Measurements from ENCODE around the gene PCDH12.
A peak's percentile ranks its signal among the peaks of the same experiment; 100 is the strongest.

Gene PCDH12
- total RNA-seq, result 0 to 0.36 (median 0.09) reads per million in 4 experiments

DNA sequence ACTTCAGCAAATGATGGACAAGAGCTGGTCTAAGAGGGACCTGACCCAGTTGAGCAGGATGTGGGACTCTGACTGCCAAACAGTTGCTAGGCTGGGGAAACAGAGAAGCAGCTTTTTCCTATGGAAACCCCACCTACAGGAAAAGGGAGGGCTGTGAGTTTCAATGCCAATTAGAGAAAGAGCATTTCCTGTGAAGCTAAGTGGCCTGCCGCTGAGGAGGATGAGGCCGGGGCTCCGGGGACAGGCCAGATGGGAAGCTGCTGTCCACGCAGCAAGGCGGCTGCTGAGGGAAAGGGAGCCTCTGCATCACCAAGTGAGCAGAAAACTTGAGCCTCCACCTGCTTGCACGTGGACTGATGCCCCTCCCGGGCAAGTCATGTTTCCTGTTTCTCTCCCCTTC is at the start of gene PCDH12:
TSS of gene PCDH12 (minus strand) at position 90 of the 400 bp plus-strand sequence. CDS start 351 bp downstream, outside the sequence.
- no peak for DNase-seq

DNA sequence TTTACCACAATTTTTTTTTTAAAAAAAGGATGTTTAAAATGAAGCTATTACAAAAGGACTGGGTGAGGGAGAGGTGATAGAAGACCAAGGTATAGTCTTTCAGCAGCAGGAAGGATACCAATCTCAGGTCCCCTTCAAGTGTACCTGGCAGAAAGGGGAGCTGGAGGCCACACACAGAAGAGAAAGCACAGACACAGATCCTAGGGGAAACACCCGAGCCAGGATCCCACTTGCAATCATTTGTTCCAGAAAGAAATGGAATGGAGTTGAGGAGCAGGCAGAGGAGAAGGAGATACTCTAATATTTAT is 49.2 kb upstream of the PCDH12 start:
- DNase-seq, result no peak

DNA sequence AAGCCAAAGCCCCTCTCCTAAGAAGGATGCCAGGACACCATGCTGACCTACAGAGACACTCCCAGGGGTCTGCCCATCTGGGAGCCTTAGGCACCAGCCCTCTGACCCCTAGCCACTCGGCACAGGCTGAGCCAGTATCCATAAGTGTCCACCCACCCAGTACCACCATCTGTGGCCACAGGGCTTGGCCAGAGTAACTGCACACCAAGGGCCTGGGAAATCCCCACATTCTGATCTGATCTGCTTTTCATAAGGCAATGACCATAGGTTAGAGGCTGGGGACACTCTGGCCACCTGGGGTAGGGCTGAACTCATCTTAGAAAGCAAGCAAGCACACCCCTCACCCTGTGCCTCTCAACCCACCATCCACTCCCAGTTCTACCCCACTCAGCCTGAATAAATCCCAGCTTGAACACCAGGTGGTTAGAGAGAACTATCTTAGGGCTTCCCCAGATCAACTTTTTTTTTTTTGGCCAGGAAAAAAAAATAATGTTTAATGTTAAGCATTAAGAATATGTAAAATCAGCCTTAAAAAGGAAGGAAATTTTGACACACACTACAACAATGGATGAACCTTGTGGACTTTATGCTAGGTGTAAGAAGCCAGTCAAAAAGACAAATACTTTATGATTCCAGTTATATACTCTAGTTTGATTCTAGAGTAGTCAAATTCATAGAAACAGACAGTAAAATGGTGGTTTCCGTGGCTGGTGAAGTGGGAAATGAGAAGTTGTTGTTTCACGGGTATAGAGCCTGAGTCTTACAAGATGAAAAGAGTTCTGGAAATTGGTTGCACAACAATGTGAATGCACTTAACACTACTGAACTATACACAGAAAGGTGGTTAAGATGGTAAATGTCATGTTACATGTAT is 48.6 kb upstream of the PCDH12 start:
- no peak for DNase-seq

DNA sequence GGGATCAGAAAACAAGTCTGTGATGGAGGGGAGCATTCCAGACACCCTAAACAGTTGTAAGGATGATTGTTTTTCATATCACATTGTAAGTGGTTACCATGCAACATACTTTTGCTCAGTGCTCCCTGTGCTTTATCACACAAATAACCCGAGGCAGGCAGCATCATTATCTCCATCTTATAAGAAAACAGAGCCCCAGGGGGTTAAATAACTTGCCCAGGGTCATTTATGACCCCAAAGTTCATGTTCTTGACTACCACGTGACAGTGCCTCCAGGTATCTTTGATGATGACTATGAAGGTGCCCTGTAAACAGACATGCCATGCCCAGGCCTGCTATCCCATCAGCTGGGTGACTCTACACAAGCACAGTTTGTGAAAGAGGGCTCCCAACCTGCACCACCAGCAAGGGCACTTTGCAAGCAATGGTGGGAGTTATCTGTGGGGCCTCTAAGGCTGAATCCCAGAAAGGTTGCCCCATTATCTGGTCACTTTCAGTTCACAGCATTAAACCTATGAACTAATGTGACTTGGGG is 45.3 kb upstream of the PCDH12 start:
- no peak for DNase-seq

DNA sequence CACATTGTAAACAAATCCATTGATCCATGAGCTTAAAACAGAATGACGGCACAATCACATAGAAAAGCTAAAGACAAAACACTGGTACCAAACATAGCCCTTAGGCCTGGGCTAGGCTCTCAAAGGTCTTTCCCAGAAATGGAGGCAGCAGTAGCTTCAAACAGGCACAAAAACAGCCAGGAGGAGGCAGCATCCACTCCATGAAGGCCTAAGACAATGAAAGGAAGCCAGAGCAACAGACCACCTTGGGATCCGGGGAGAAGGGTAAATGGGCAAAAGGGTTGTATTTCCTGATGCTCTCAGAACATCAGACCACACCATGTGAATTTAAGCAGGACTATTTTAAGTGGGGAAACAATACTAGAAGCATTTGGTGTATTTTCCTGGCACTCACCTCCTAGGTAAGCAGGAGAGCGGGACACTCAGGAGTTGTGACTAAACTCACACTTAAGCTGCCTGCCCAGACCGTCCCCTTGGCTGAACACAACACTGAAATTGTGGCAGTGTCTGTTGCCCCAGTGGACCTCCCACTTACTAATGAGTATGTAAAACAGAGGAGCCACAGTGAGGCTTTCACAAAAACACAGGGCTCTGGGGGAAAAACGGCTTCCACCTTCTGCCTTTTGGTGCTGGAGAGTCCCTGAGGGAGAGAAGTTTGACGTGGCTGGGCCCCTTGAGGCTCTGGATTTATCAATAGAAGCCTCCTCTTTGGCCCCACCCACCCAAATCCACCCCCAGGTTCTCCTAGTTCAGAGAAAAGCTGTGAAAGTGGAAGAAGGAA is 42.9 kb upstream of the PCDH12 start:
- DNase-seq, result no peak

DNA sequence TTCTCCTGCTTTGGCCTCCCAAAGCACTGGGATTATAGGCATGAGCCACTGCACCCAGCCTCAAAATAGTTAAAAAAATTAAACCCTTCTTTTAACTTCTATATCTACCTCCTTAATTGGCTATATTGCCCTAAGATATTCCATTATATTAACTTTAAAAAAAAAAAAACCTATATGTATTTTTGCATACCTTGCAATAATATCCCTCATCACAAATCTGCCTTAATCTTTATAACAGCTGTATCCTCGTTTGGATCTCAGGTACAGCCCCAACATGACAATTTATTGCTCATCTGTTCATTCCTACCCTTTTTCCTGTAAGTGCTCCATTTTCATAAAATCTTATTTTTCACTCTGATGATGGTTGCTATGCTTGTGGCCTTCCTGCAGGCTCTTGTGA is 42.2 kb upstream of the PCDH12 start:
- no peak for DNase-seq

DNA sequence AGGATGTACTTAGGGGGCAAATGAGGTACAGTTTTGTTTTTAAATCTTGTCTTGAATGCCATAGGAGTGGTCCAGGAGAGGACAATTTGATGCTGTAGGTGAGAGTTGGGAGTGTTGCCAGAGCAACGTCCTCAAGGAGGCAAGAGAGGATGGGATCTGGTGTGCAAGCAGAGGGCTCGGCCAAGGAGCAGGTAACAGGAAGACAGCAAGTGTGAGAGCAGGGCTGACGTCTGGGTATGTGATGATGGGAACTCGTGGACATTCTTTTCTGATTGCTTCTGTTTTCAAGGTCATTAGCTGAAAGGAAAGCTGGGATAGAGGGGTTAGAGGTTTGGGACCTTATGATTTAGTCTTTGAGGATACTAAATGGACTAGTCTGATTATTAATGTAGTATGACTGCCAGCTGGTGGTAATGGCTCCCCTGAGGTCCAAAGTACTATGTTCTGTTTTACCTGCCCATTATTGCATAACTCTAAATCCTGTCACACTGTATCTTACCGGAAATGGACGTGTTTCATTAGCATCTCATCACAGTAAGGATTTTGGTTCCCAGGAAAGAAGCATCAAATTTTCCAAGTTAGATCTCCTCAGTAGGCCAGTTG is 39.5 kb upstream of the PCDH12 start:
- DNase-seq, result no peak

DNA sequence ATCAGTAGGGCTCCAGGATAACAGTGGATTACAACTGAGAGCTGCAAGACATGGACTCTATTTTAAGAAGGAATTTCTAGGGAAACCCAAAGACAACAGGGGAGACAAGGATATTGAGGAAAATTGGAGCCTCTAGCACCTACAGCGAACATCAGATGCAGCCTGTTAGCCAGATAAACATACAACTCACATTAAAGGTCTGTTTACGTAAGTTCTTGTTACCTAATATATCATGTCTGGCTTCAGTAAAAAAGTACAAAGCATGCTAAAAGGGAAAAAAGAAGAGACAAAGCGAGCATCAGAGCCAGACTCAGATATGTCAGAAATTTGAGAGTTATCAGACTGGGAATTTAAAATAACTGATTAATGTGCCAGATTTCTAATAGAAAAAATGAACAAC is 37.7 kb upstream of the PCDH12 start:
- no peak for DNase-seq

DNA sequence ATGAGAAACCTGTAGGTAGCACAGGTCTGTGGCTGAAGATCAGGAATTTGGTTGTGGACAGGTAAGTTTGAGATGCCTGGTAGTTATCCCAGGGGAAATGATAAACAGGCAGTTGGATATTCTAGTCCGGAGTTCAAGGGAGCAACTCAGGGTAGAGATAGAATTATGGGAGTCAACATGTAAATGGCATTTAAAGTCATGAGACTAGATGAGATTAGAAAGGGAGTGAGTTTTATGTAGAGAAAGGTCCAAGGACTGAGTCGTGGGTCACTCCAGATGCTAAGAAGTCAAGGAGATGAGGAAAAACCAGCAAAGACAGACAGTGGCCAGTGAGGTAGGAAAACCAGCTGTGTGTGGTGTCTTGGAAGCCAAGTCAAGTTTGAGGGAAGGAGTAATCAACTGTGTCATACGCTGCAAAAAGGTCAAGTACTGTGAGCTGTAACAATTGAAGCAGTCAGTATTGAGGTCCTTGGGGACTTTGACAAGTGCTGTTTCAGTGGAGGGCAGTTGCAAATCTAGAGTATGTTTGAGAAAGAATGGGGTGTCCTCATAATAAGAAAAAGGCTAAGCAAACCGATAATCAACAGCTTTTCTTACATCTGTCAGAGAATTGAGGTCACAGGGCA is 36.6 kb upstream of the PCDH12 start:
- DNase-seq, result no peak

DNA sequence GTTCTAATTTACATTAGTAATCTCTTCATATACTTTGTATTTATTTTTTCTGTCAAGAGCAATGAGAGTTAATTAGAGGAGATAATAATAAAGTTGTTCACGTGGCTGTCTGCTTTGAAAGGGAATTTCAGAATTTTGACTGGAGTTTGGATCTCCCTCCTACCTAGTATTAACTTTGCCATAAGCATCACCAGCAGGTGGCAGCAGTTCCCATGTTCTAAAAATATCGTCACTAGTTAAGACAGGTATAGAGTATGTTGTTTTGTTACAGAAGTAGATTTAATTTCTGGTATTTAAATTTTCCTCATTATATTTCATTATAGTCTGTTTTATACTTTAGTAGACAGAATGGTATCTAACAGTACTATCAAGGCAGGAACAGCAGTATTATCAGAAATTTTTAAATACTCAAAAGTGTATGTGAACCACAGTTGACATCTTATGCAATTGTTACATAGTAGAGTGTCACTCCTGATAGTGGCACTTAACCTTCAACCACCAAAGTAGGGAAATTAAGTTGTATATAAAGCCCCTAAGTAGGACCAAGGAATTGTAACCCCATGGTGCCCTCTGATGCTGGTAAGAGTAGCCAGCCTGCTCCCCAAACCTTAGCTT is 34.5 kb upstream of the PCDH12 start:
- peak; percentile 76 for DNase-seq

DNA sequence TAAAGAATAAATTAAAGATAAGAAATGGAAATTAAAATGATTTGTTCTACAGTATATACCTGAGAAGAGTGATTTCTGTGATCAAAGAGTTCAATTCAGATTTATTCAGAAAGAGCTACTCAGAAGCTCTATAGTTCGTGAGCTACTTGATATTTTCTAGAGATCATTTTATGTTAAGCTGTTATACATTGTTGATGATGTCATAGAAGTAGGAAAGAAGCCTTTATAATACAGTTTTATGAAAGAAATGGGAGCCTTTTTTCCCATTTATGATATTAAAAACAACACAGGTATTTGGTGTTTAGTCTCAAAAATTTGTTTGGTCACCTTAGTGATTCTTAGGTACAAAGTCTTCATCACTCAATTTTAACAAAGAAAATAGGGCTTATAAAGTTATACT is 31.7 kb upstream of the PCDH12 start:
- DNase-seq, result no peak

DNA sequence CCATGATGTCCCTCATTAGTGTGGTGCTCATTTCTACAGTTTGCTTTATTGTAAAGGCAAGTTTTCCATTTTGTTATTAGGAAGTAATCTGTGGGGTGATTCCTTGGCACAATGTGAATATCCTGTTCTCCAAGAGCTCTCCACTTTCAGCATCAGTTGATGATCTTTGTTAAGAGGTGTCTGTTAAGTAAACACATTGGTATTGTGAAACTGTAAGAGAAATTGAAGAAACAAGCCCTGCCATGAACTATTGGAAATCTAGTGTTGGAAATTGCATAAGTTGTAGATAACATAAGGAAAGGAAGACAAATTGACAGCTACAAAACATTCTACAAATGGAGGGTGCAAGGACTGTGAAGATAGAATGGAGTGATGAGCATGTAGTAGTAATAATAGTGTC is 28.1 kb upstream of the PCDH12 start:
- no peak for DNase-seq

DNA sequence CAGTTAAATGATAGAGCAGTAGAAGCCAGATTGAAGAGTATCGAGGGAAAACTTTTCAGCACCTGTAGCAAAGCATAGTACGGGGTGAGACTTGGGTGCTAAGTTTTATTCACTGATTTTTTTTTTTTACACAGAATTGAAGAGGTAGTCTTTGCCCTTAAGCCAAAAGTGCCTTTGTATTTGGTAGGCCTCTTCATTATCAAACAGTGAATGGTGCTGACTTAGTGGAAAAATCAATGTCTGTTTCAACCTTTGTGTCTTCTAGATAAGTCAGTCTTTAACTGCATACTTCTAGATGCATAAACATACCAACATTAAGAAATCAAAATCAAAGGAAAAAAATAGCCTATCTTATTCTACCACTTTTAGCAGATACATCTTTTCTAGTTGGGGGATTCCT is 24.6 kb upstream of the PCDH12 start:
- DNase-seq, result no peak

DNA sequence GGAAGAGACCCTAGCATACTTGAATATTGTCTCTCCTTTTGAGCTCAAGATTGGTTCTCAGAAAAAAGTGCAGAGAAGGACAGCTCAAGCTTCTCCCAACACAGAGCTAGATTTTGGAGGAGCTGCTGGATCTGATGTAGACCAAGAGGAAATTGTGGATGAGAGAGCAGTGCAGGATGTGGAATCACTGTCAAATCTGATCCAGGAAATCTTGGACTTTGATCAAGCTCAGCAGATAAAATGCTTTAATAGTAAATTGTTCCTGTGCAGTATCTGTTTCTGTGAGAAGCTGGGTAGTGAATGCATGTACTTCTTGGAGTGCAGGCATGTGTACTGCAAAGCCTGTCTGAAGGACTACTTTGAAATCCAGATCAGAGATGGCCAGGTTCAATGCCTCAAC is 20.4 kb upstream of the PCDH12 start:
- DNase-seq, result no peak

DNA sequence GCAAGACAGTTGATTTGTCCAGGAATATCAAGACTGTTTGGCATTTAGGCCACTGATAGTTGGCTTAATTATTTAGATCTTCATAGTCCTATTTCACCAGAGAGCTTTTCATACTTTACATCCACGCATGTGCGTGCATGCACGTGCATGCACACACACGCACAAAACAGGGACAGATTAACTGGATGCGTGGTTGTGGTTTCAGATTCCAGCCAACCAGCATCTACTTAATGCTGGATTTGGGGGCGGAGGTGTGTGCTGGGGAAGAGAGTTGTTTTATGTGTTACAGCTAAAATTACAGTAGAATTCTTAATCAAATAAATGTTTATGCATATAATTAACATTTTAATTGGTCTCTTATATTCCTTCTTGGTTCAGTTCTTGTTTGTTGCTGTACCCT is 18.2 kb upstream of the PCDH12 start:
- no peak for DNase-seq

DNA sequence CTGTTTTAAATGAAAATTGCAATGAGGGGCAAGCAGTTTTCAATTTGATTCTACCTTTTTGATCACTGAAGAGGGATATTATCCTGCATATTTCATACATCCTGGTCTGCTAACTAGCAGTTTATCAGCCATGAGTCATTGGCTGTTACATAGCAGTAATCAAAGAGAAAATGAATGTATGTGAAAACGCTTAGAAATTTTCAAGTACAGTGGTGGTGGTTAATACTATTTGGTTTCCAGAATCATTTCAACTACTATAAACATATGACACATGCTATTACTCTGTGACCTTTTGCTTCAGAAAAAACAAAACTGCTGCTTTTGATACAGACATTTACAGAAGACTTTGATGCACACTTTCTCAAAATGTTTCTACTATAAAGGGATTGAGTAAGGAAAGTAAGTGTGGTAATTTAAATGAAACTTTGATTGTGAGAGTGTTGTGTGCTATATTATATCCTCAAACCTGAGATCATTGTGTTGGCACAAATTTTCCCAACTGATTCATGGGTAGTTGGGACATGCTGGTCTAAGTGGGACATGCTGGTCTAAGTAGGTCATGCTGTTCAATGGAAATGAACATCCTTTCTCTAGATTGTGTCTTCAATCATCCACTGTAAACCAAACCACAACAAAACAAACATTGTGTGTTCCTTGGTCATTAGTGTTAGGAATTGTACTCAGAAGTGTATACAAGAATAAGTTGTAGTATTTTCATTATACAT is 16.0 kb upstream of the PCDH12 start:
- DNase-seq, result no peak

DNA sequence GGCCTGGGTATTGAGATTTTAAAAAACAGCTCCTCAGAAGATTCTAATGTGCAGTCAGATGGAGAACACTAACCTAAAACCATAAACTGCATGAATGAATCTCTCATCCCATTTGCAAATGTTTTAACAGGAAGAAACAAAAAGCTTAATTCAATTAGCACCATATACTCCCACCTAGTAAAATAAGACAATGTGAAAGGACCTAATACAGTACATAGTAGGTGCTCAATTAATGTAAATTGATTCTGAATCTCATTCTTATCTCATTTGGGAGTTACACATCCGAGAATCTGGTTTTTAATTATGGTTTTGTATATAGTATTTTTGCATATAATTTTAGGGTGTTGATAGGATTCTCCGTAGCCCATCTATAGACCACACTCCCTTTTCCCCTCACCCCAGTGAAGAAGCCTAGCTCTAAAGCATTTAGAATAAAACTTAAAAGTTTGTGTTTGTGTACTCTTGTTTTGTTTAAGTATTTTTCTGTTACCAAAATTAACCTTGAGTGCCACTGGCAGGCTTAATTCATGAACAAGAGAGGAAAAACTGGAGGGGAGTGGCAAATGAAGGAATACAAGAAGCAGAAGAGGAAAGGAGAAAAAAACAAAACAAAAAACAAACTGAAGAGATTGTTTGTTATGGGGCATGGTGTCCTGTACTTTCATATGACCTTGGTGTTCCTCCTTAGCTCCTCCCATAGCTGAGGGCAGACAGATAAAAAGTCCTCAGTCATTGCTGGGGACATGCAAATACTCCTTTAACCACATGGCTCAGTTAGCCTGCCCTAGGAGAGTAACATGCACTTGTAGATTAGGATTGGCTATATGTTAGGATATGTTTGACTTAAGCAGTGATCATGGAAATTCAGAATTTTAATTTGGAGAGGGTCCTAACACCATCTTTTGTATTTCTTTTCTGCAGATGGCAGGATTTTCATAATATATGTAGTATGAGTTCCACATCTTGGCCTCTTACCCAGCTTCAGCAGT is 12.1 kb upstream of the PCDH12 start:
- no peak for DNase-seq

DNA sequence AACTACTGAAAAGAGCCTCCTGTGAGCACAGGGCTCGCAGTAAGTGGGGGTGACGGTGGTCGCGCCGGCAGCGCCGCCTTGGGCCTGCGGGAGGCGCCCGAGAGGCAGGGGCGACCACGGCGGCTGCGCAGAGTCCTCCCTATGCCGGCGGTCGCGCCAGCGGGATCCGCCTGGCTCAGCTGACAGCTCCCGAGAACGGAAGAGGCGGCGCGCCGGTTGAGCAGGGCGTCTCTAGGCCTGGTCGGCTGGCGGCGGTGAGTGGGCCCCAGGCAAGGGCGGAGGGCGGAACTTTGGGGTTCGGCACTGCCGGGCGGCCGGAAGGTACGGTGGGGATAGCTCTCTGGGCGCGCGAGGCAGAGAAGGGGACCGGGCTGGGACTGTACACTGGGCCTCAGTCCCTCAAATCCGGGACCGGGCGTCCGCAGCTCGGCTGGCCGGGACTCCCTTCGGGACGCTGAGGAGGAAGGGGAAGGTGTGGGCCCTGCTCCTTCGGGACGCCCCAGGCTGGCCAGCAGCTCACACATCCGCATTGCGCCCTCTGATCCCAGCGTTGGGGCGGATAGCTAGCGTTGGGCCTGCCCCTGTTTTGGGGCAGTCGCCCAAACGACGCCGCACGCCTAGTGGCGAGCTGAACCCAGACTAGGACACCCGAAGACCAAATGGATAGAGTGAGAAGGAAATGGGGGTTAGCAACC is 11.1 kb upstream of the PCDH12 start, which contains the start of gene RNF14:
TSS of gene RNF14 (plus strand) at position 192 of the 695 bp plus-strand sequence. CDS start 4,484 bp downstream, outside the sequence.
- peak; percentile 87 for DNase-seq

DNA sequence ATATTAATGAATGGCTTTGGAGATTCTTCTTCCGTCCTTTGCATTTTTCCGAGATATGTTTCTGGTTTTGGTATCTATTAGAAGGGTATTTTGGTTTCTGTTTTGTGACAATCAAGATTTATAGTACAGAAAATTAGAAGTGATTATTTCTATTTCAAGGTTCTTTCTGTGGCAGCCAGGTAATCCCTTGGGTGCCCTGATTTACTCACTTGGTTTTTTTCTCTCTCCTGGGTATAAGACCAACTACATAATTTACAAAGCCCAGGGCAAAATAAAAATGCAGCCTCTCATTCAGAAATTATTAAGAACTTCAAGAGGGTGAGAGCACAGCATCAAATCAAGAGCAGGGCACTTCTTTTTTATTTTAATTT is 8.9 kb upstream of the PCDH12 start:
- no peak for DNase-seq
